PC-9 (cell line): ENCODE measurements around the gene HJV. TPM values are rescaled to one million over a fixed set of nuclear protein-coding genes. Genes with fewer than 3 reads are reported as not detected.

Experiments used
- BruUV-seq: library from RNA; stranded (reverse); fragments of 400-500 nt; replicated peaks from 2 replicates; lab custom pipeline; 2021; lab: Mats Ljungman, UMichigan
- CTCF ChIA-PET: fragments of 300-600 bp; sonication (Branson Sonifier 250); formaldehyde crosslinking; loops from one replicate; lab custom pipeline; 2022; ENCODE audit warnings: antibody characterized with exemption; lab: Charles Lee
- POLR2A ChIA-PET: fragments of 300-600 bp; sonication (Branson Sonifier 250); formaldehyde crosslinking; loops from one replicate; lab custom pipeline; 2022; ENCODE audit warnings: antibody characterized with exemption; ENCODE audit not compliant: unreplicated experiment; lab: Charles Lee
- DNase-seq, 2 experiments: peaks; one replicate each; pipeline versions ENCODE4 v3.0.0 to v3.0.0-alpha.2; 2015 to 2022; ENCODE audit warnings: mixed read lengths in 1 of 2
- H2AFZ ChIP-seq: fragments of 200-600 bp; sonication (generic); 2 replicates; pipeline ENCODE4 v1.8.1; 2017; ENCODE audit warnings: antibody characterized with exemption
- H3F3A ChIP-seq: fragments of 200-600 bp; sonication (generic); 2 replicates; pipeline ENCODE4 v1.8.1; 2017; ENCODE audit warnings: antibody characterized with exemption, mild to moderate bottlenecking, low read depth; ENCODE audit not compliant: insufficient read depth
- H3K27ac ChIP-seq: fragments of 200-600 bp; sonication (generic); 2 replicates; pipeline ENCODE4 v1.6.1; 2016; ENCODE audit warnings: mixed run types
- H3K27me3 ChIP-seq: fragments of 200-600 bp; sonication (generic); 2 replicates; pipeline ENCODE4 v1.6.1; 2016; ENCODE audit warnings: low read depth, mixed run types; ENCODE audit not compliant: insufficient read depth
- H3K36me3 ChIP-seq: fragments of 200-600 bp; sonication (generic); 2 replicates; pipeline ENCODE4 v1.6.1; 2016; ENCODE audit warnings: low read depth, mixed run types
- H3K4me1 ChIP-seq: fragments of 200-600 bp; sonication (generic); replicated peaks from 2 replicates; pipeline ENCODE4 v1.6.1; 2016; ENCODE audit warnings: mixed run types; ENCODE audit not compliant: insufficient read depth
- H3K4me2 ChIP-seq: fragments of 200-600 bp; sonication (generic); 2 replicates; pipeline ENCODE4 v1.6.1; 2017; ENCODE audit warnings: mixed run types
- H3K4me3 ChIP-seq: fragments of 200-600 bp; sonication (generic); 2 replicates; pipeline ENCODE4 v1.6.1; 2016; ENCODE audit warnings: mixed run types
- H3K79me2 ChIP-seq: fragments of 200-600 bp; sonication (generic); 2 replicates; pipeline ENCODE4 v1.6.1; 2017; ENCODE audit warnings: low read depth, mixed run types
- H3K9me2 ChIP-seq: fragments of 200-600 bp; sonication (generic); 2 replicates; pipeline ENCODE4 v1.8.1; 2017; ENCODE audit warnings: mild to moderate bottlenecking; ENCODE audit not compliant: insufficient read depth
- H3K9me3 ChIP-seq: fragments of 200-600 bp; sonication (generic); 2 replicates; pipeline ENCODE4 v1.8.1; 2016; ENCODE audit warnings: low read depth; ENCODE audit not compliant: insufficient read depth
- H4K20me1 ChIP-seq: fragments of 200-600 bp; sonication (generic); 2 replicates; pipeline ENCODE4 v1.8.1; 2017; ENCODE audit not compliant: insufficient read depth
- EZH2 ChIP-seq: fragments of 200-600 bp; sonication (generic); IDR thresholded peaks from 2 replicates; pipeline ENCODE4 v1.8.0; 2017; ENCODE audit warnings: antibody characterized with exemption, low read depth
- intact Hi-C: fragments of 100-400 bp; cut with micrococcal nuclease; formaldehyde crosslinking; loops from one replicate; pipeline ENCODE4 v1.10.0; 2022; ENCODE audit not compliant: unreplicated experiment
- total RNA-seq: library from RNA; stranded (reverse); gene quantifications from 2 replicates; pipeline ENCODE4 v1.2.3, GENCODE V29; 2021
- TF ChIP-seq, protein P1 (sequence below): fragments of 200-600 bp; sonication (generic); conservative IDR thresholded peaks from 2 replicates; pipeline ENCODE4 v1.6.1; 2017; ENCODE audit warnings: mixed run types, antibody characterized with exemption, mild to moderate bottlenecking, moderate library complexity

The HJV gene
- total RNA-seq, 1 experiment from 2014 or later, result not detected

DNA sequence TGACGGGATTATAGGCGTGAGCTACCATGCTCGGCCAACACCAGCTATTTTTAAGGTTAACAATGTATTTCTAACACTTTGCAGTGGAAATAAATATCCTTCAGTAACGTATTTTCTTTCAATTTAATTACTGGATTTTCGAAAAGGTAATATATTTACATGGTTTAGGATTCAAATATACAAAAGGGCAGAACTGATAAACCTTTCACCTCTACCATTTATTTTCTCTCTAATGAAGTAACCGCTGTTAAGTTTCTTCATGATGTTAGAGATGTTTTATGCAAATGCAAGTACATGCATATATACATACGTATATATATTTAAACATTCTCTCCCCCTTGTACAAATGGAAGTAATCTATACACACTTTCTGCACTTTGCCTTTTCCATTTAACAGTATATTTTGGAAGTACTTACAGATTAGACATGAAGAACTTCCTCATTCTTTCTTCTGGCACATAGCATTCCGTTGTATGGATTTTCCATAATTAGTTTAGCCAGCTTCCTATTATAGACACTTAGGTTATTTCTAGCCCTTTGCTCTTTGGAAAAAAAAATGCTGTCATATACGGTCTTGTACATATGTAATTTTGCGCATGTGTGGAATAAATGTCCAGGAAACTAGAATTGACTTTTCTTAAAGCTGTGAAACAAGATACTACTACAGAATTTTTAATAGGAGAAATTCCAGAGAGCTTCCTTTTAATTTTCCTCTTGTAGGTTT, 14.9 kb upstream of the HJV start:
- Histone ChIP-seq H4K20me1 (peaks cover 6% of the 10 kb centered on the region; the same call in 1 of the 2 replicates), H3K9me3 (no peaks in the 10 kb centered on the region), H3K27ac (0 out of 2 replicates have a peak overlapping the region, but pooled peaks have one; percentile 9), H3F3A (peaks cover 39% of the 10 kb centered on the region), H3K4me2 (peak overlapping the region; percentile 82), H2AFZ (peak overlapping the region; percentile 37; the same call in 1 of the 2 replicates), H3K27me3 (no peaks in the 10 kb centered on the region), H3K9me2 (no peaks in the 10 kb centered on the region), H3K4me1 (no peaks in the 10 kb centered on the region), H3K79me2 (no peaks in the 10 kb centered on the region), H3K4me3 (peak overlapping the region; percentile 74), H3K36me3 (no peaks in the 10 kb centered on the region)
- DNase-seq, result no peak
- CTCF ChIA-PET, result no interaction called here
- TF ChIP-seq, protein P1, sequence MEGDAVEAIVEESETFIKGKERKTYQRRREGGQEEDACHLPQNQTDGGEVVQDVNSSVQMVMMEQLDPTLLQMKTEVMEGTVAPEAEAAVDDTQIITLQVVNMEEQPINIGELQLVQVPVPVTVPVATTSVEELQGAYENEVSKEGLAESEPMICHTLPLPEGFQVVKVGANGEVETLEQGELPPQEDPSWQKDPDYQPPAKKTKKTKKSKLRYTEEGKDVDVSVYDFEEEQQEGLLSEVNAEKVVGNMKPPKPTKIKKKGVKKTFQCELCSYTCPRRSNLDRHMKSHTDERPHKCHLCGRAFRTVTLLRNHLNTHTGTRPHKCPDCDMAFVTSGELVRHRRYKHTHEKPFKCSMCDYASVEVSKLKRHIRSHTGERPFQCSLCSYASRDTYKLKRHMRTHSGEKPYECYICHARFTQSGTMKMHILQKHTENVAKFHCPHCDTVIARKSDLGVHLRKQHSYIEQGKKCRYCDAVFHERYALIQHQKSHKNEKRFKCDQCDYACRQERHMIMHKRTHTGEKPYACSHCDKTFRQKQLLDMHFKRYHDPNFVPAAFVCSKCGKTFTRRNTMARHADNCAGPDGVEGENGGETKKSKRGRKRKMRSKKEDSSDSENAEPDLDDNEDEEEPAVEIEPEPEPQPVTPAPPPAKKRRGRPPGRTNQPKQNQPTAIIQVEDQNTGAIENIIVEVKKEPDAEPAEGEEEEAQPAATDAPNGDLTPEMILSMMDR, result no peak
- no peak for TF ChIP-seq EZH2
- POLR2A ChIA-PET, result interaction anchor here (0.6 to 0.9 kb wide), 3 partner anchors 15 to 57 kb away, joined by 4 to 7 read pairs (median 6); no protein-coding TSS in a partner anchor
- BruUV-seq, result no TSS peak
- intact Hi-C loops, result loop anchor here (2.0 to 5.0 kb wide), 3 partner anchors 58 to 179 kb away; partner anchors contain the start of genes PIAS3 and RBM8A

DNA sequence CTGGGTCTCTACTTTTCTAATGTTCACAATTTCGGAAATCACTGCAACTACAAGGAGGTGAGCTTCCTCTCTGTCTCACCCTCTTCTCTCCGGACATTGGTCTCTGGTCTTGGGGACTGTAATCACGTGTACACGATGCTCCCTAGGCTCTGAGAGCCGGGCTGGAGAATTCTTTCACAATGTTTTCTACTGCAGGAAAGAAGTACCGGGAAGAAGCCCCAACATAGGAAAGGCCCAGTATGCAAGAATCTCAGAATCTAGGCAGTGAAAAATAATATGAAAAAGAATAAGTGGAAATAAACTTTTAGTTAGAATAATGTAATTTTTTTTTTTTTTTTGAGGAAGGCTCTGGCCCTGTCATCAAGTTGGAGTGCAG, 13.5 kb upstream of the HJV start:
- DNase-seq, result peak; percentile 26 to 60
- BruUV-seq, result no TSS peak
- intact Hi-C loops, result loop anchor here (5.0 kb wide), 2 partner anchors 108 to 178 kb away; partner anchors contain the start of genes PIAS3 and RBM8A

DNA sequence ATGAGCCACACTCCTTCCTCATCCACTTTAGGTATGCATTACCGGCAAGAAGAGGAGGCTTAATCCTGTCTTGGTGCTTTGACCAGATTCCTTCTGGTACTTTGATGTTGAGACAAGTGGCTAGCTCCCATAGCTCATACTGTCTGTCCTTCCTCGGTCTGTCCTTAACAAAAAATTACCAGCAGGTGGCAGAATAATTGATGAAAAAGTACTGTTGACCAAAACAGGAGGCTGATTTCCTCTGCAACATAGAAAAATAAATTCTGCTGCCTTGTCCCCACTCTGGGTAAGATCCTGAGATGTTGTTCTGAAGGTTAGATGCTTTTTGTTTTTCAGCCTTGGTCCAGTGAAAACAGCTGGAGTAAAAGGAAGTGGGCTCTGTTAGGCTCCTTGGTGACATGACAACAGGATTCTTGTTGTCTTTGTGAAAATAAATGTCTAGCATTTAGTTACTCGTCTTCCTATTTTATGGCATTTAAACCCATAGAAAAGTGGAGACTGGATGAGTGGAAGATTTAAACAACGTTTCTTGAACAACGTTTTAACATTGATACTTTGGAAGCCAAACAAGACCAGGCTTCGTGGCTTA, 11.2 kb upstream of the HJV start:
- Histone ChIP-seq H3K9me3 (no peaks in the 10 kb centered on the region), H3K27me3 (no peaks in the 10 kb centered on the region), H2AFZ (no peak overlapping the region), H3K4me2 (no peak overlapping the region), H3F3A (peaks cover 27% of the 10 kb centered on the region), H3K79me2 (no peaks in the 10 kb centered on the region), H4K20me1 (peaks cover 6% of the 10 kb centered on the region; the same call in 1 of the 2 replicates), H3K27ac (no peak overlapping the region), H3K4me1 (no peaks in the 10 kb centered on the region), H3K4me3 (no peak overlapping the region), H3K36me3 (no peaks in the 10 kb centered on the region), H3K9me2 (no peaks in the 10 kb centered on the region)
- no TSS peak for BruUV-seq
- intact Hi-C loops, result no loop called here
- TF ChIP-seq, protein P1, result peak; percentile 65
- TF ChIP-seq EZH2, result no peak
- POLR2A ChIA-PET, result interaction anchor here (0.7 to 0.9 kb wide), 2 partner anchors 53 to 144 kb away, joined by 3 to 7 read pairs; no protein-coding TSS in a partner anchor
- no peak for DNase-seq
- CTCF ChIA-PET, result interaction anchor here (0.6 to 0.7 kb wide), 3 partner anchors 9 to 184 kb away, joined by 3 read pairs; no protein-coding TSS in a partner anchor

More for the DNA sequence above, 13.5 kb upstream of the HJV start:
- peak overlapping the region; percentile 47; the same call in 1 of the 2 replicates for H3K4me3 ChIP-seq
- peaks cover 35% of the 10 kb centered on the region for H3F3A ChIP-seq
- no peak for TF ChIP-seq EZH2
- TF ChIP-seq, protein P1, result no peak
- H3K9me2 ChIP-seq, result no peaks in the 10 kb centered on the region
- no peaks in the 10 kb centered on the region for H3K79me2 ChIP-seq
- peak overlapping the region; percentile 61 for H2AFZ ChIP-seq
- H3K36me3 ChIP-seq, result no peaks in the 10 kb centered on the region
- H3K9me3 ChIP-seq, result no peaks in the 10 kb centered on the region
- H4K20me1 ChIP-seq, result peaks cover 6% of the 10 kb centered on the region; the same call in 1 of the 2 replicates
- no peaks in the 10 kb centered on the region for H3K27me3 ChIP-seq
- no peak overlapping the region for H3K27ac ChIP-seq
- no peaks in the 10 kb centered on the region for H3K4me1 ChIP-seq
- peak overlapping the region; percentile 70 for H3K4me2 ChIP-seq
- POLR2A ChIA-PET, result interaction anchor here (0.6 to 0.9 kb wide), 4 partner anchors 16 to 315 kb away, joined by 4 to 8 read pairs (median 6); no protein-coding TSS in a partner anchor
- CTCF ChIA-PET, result interaction anchor here (0.6 kb wide), 1 partner anchor 39 kb away, joined by 3 read pairs; no protein-coding TSS in a partner anchor
